K562 (cell line): Measurements from ENCODE around the gene JAKMIP1. TPM values are rescaled to one million over a fixed set of nuclear protein-coding genes. Genes with fewer than 3 reads are reported as not detected.

ENCODE experiments used
- ATAC-seq: fragments of 200-7000 bp; cut with Tn5 transposase; 3 replicates; pipeline ENCODE4 v1.9.1; 2020; ENCODE audit warnings: moderate library complexity
- BruUV-seq: library from RNA; stranded (reverse); fragments of 400-500 nt; replicated peaks from 2 replicates; lab custom pipeline; 2021; lab: Mats Ljungman, UMichigan
- CTCF ChIA-PET: fragments of 300-600 bp; formaldehyde crosslinking; extraction: SDS; loops from one replicate; lab custom pipeline; 2021; ENCODE audit warnings: low intra/inter-chr PET ratio; lab: Yijun Ruan, JAX
- POLR2A ChIA-PET: fragments of 300-600, 350-650 bp; sonication (Branson Sonifier 250); formaldehyde crosslinking; extraction: SDS; loops from one replicate; lab custom pipeline; 2021; ENCODE audit warnings: antibody characterized with exemption, inconsistent platforms; lab: Yijun Ruan, JAX
- DNase-seq, 4 experiments: peaks; one replicate each; pipeline versions ENCODE4 v3.0.0 to v3.0.0-alpha.2; 2011 to 2018; ENCODE audit warnings: low spot score in 3 of 4, mixed read lengths in 3 of 4; ENCODE audit errors: extremely low read depth in 1 of 4
- FAIRE-seq: peaks from 2 replicates; lab custom pipeline; 2011; peaks lifted over from hg19 to GRCh38; lab: Jason Lieb, UNC
- H2AFZ ChIP-seq: 2 replicates; pipeline ENCODE4 v1.6.0; 2011; ENCODE audit warnings: low read depth, low read length, control low read depth, inconsistent platforms
- H3K27ac ChIP-seq: fragments of 200-600 bp; 3 replicates; pipeline ENCODE4 v1.8.0; 2011; ENCODE audit warnings: low read depth, mild to moderate bottlenecking, control low read depth, inconsistent platforms, low read length, moderate library complexity, mixed read lengths; ENCODE audit errors: extremely low read depth
- H3K27me3 ChIP-seq, 2 experiments: fragments of 300-600 bp in 1 of 2; 2 replicates in 1 of 2; 3 replicates in 1 of 2; pipeline versions ENCODE4 v1.6.0 to v1.8.0; 2011; ENCODE audit warnings: inconsistent platforms in 2 of 2, low read length in 2 of 2, mild to moderate bottlenecking in 1 of 2, mixed read lengths in 1 of 2, moderate library complexity in 1 of 2; ENCODE audit not compliant: control insufficient read depth in 2 of 2, insufficient read depth in 2 of 2
- H3K36me3 ChIP-seq: fragments of 300-600 bp; 3 replicates; pipeline ENCODE4 v1.8.0; 2011; ENCODE audit warnings: mild to moderate bottlenecking, low read length, inconsistent platforms; ENCODE audit not compliant: control insufficient read depth, insufficient read depth
- H3K4me1 ChIP-seq, 2 experiments: fragments of 200-600 bp in 1 of 2; replicated peaks in 1 of 2; 2 replicates in 1 of 2; 3 replicates in 1 of 2; pipeline versions ENCODE4 v1.5.1 to v1.8.0; 2011; ENCODE audit warnings: inconsistent platforms in 2 of 2, low read length in 2 of 2, mild to moderate bottlenecking in 1 of 2, mixed read lengths in 1 of 2, moderate library complexity in 1 of 2; ENCODE audit not compliant: control insufficient read depth in 2 of 2, insufficient read depth in 2 of 2
- H3K4me2 ChIP-seq: 2 replicates; pipeline ENCODE4 v1.6.1; 2011; ENCODE audit warnings: low read length, control low read depth, inconsistent platforms, mixed read lengths; ENCODE audit not compliant: insufficient read depth
- H3K4me3 ChIP-seq: fragments of 200-600 bp; sonication (generic), shearing (Covaris generic); 2 replicates; pipeline ENCODE4 v1.5.1; 2016; ENCODE audit warnings: control low read depth, inconsistent platforms
- H3K79me2 ChIP-seq: fragments of 200-600 bp; 3 replicates; pipeline ENCODE4 v1.8.0; 2011; ENCODE audit warnings: low read length, inconsistent platforms; ENCODE audit not compliant: control insufficient read depth, insufficient read depth
- H3K9ac ChIP-seq, 2 experiments: 2 replicates each; pipeline versions ENCODE4 v1.6.0 to v1.6.1; 2011; ENCODE audit warnings: low read depth in 2 of 2, low read length in 2 of 2, control low read depth in 1 of 2, inconsistent platforms in 1 of 2, mild to moderate bottlenecking in 1 of 2, mixed read lengths in 1 of 2; ENCODE audit not compliant: insufficient read depth in 1 of 2
- H3K9me1 ChIP-seq: one replicate; pipeline ENCODE4 v1.6.0; 2011; ENCODE audit warnings: inconsistent platforms, mild to moderate bottlenecking, low read length, moderate library complexity; ENCODE audit not compliant: control insufficient read depth, insufficient read depth
- H3K9me3 ChIP-seq: replicated peaks from 2 replicates; pipeline ENCODE4 v1.5.1; 2011; ENCODE audit warnings: low read depth, low read length, inconsistent platforms; ENCODE audit not compliant: control insufficient read depth, insufficient read depth
- H4K20me1 ChIP-seq: replicated peaks from 2 replicates; pipeline ENCODE4 v1.6.1; 2011; ENCODE audit warnings: low read length, inconsistent platforms, mixed read lengths; ENCODE audit not compliant: control insufficient read depth, insufficient read depth
- ATF7 ChIP-seq: fragments of 450-650 bp; IDR thresholded peaks from 2 replicates; pipeline ENCODE4 v1.7.1; 2014; ENCODE audit warnings: mild to moderate bottlenecking, moderate library complexity
- CLOCK ChIP-seq: fragments of 250-450 bp; sonication (Bioruptor Pico); IDR thresholded peaks from 2 replicates; pipeline ENCODE4 v1.4.0; 2020; ENCODE audit warnings: mild to moderate bottlenecking, moderate library complexity, borderline replicate concordance
- COPS2 ChIP-seq: fragments of 450-650 bp; conservative IDR thresholded peaks from 2 replicates; pipeline ENCODE4 v1.6.1; 2016; ENCODE audit warnings: mild to moderate bottlenecking, moderate library complexity
- E2F8 ChIP-seq: fragments of 450-650 bp; IDR thresholded peaks from 2 replicates; pipeline ENCODE4 v1.7.1; 2018; ENCODE audit warnings: mild to moderate bottlenecking, low read depth; ENCODE audit not compliant: partially characterized antibody
- EP300 ChIP-seq: IDR thresholded peaks from 2 replicates; pipeline ENCODE4 v1.6.1; 2012; ENCODE audit warnings: low read length, improper control_type of control experiment
- HNRNPK ChIP-seq: fragments of 200-400 bp; formaldehyde crosslinking; IDR thresholded peaks from one replicate; pipeline ENCODE4 v1.6.1; 2018; ENCODE audit warnings: mild to moderate bottlenecking, low read depth, low read length; ENCODE audit not compliant: poor library complexity, severe bottlenecking
- MEF2A ChIP-seq: IDR thresholded peaks from 2 replicates; pipeline ENCODE4 v1.6.1; 2011; ENCODE audit warnings: low read depth, mild to moderate bottlenecking, low read length, moderate library complexity; ENCODE audit not compliant: control insufficient read depth
- PTTG1 ChIP-seq: fragments of 450-650 bp; IDR thresholded peaks from 2 replicates; pipeline ENCODE4 v1.6.1; 2016; ENCODE audit warnings: low read depth, mild to moderate bottlenecking, missing genetic modification characterization, missing compliant biosample characterization
- RNF2 ChIP-seq: sonication (generic); IDR thresholded peaks from 2 replicates; pipeline ENCODE4 v1.6.1; 2016
- ZC3H11A ChIP-seq: IDR thresholded peaks from 2 replicates; pipeline ENCODE4 v1.6.1; 2012; ENCODE audit warnings: low read depth, low read length, improper control_type of control experiment
- ZFP36 ChIP-seq: fragments of 150-350 bp; IDR thresholded peaks from 2 replicates; pipeline ENCODE4 v1.6.1; 2018; ENCODE audit warnings: low read length, low read depth; ENCODE audit not compliant: partially characterized antibody
- ZNF707 ChIP-seq: fragments of 250-450 bp; sonication (Bioruptor Pico); conservative IDR thresholded peaks from 2 replicates; pipeline ENCODE4 v1.8.0; 2022; ENCODE audit warnings: inconsistent platforms, mild to moderate bottlenecking, moderate library complexity
- ZNF766 ChIP-seq: fragments of 200-800 bp; sonication (Bioruptor generic); conservative IDR thresholded peaks from 2 replicates; pipeline ENCODE4 v1.6.1; 2016; ENCODE audit warnings: missing genetic modification characterization, missing compliant biosample characterization
- ZSCAN32 ChIP-seq: fragments of 450-650 bp; formaldehyde crosslinking; IDR thresholded peaks from 2 replicates; pipeline ENCODE4 v1.4.0; 2020; ENCODE audit warnings: mild to moderate bottlenecking, moderate library complexity
- WGBS: fragments of 100-300 bp; shearing (Covaris generic); methylation state at CpG from one replicate; pipeline ENCODE4 v1.1.6; 2016; ENCODE audit warnings: low coverage, mixed read lengths; ENCODE audit not compliant: insufficient coverage; ENCODE audit errors: missing lambda C conversion rate; 5-methylcytosine and 5-hydroxymethylcytosine counted together
- in situ Hi-C: fragments of 300-500 bp; cut with MboI; formaldehyde crosslinking; loops from 4 replicates; pipeline ENCODE4 v1.15.0; 2018; ENCODE audit warnings: inconsistent platforms, mixed read lengths
- intact Hi-C: fragments of 100-400 bp; cut with micrococcal nuclease; formaldehyde crosslinking; loops from 2 replicates; pipeline ENCODE4 v1.14.2; 2022
- polyA plus RNA-seq, 8 experiments: library from polyadenylated mRNA; depleted of rRNA in 4 of 8; stranded (reverse) in 5 of 8; unstranded in 3 of 8; fragments of >200 nt; fragmentation: Nextera tagmentation in 2 of 8; fragmentation: Illumina TruSeq in 1 of 8; extraction: Ambion mirVana in 2 of 8; extraction: Trizol in 1 of 8; gene quantifications; 2 replicates each; pipeline versions ENCODE4 v1.2.1 to v1.2.3, GENCODE V29; 2011 to 2014; ENCODE audit warnings: inconsistent platforms in 1 of 8, missing spikeins in 1 of 8
- total RNA-seq, 7 experiments: library from RNA; depleted of rRNA in 6 of 7; stranded (reverse); fragments of >200 nt in 6 of 7; fragmentation: Illumina TruSeq in 2 of 7; extraction: Trizol in 2 of 7; gene quantifications; 2 replicates each; pipeline versions ENCODE4 v1.2.1 to v1.2.3, GENCODE V29; 2011 to 2021; ENCODE audit warnings: low replicate concordance in 1 of 7

The JAKMIP1 gene
- total and polyA plus RNA-seq, 9 of the 15 experiments (the other 6 are each of a cell fraction or from before 2014, with no cell fraction given) = not detected

DNA sequence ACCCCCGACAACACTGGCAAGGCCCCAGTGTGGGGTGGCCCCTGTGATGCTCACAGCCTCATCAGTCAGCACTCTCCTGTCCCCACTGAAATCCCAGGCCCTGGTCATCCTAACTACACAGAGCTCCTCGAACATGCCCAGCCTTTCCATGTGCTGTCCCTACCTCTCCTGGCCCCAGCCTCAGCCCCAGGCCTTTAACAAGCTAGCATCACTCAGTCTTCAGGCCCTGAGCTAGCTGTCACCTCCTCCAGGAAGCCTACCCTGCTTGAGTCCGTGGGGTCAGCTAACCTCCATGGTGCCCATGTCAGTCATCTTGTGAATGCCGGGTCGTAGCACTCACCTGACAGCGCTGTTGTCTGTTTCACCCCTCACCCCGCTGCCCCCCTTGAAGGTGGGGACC is 156.5 kb downstream of the JAKMIP1 start:
- peaks cover 7 to 38% of the 10 kb centered on the region in 2 experiments; a peak in 4 of 5 replicates for H3K27me3 ChIP-seq
- FAIRE-seq = no peak

DNA sequence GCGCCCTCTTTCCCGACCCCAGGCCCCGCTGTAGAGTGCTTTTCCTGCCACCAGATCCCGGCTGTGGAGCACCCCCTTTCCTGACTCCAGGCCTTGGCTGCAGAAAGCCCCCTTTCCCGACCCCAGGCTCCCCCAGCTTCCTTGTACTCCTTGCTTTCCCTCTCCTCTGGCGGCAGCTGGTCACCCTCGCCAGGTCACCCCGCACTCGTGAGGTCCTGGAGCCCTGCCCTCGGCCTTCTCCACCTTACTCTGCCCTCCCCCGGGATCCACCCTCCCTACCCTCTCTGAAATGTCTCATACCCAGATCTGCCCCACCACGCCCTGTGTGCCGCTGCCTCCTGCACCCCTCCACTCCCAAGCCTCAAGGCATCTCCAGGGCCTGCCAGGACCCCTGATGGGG is 157.2 kb downstream of the JAKMIP1 start:
- CTCF ChIA-PET = no interaction called here
- intact Hi-C loops (no loop called here), in situ Hi-C loops (no loop called here)
- Histone ChIP-seq H2AFZ (no peak overlapping the region), H3K36me3 (no peaks in the 10 kb centered on the region), H3K79me2 (no peaks in the 10 kb centered on the region), H3K9me1 (no peaks in the 10 kb centered on the region), H3K4me1 (no peaks in the 10 kb centered on the region), H3K27me3 (peaks cover 7 to 34% of the 10 kb centered on the region in 2 experiments; a peak in 4 of 5 replicates), H3K27ac (no peak overlapping the region), H3K4me3 (no peak overlapping the region), H4K20me1 (0 out of 2 replicates have a peak, but pooled peaks cover 4% of the 10 kb centered on the region), H3K4me2 (no peak overlapping the region), H3K9ac (no peak overlapping the region), H3K9me3 (no peaks in the 10 kb centered on the region)
- POLR2A ChIA-PET = no interaction called here
- DNase-seq = no peak
- ATAC-seq = no peak
- BruUV-seq = no TSS peak
- 0% methylated on average over 8 of the region's 13 CpGs for WGBS
- no peak for FAIRE-seq
- TF ChIP-seq MEF2A (no peak), ATF7 (no peak), HNRNPK (no peak), CLOCK (CRISPR knock-in tag) (no peak), EP300 (no peak), PTTG1 (tag) (no peak), ZSCAN32 (CRISPR knock-in tag) (no peak), E2F8 (no peak)

More for the DNA sequence above, 156.5 kb downstream of the JAKMIP1 start:
- no peaks in the 10 kb centered on the region for H3K4me1 ChIP-seq
- no peak overlapping the region for H3K4me3 ChIP-seq
- BruUV-seq = no TSS peak
- no peak overlapping the region for H3K4me2 ChIP-seq
- in situ Hi-C loops (no loop called here), intact Hi-C loops (no loop called here)
- H3K79me2 ChIP-seq = no peaks in the 10 kb centered on the region
- 0 out of 2 replicates have a peak, but pooled peaks cover 4% of the 10 kb centered on the region for H4K20me1 ChIP-seq
- no peaks in the 10 kb centered on the region for H3K36me3 ChIP-seq
- ATAC-seq (no peak), DNase-seq (no peak)
- 1% methylated on average over 7 of the region's 7 CpGs for WGBS
- H3K9ac ChIP-seq = no peak overlapping the region
- POLR2A ChIA-PET = no interaction called here
- H3K9me3 ChIP-seq = no peaks in the 10 kb centered on the region
- TF ChIP-seq ZC3H11A (no peak), ZNF766 (CRISPR knock-in tag) (no peak), RNF2 (no peak), COPS2 (no peak), ZNF707 (CRISPR knock-in tag) (no peak), ZFP36 (peak; percentile 95)
- TF ChIP-seq, all 486 proteins: peak for 1
- no peak overlapping the region for H3K27ac ChIP-seq
- H2AFZ ChIP-seq = no peak overlapping the region
- no peaks in the 10 kb centered on the region for H3K9me1 ChIP-seq
- CTCF ChIA-PET = no interaction called here
